GM06990 (cell line): ENCODE measurements around the gene DUXB.
A peak's percentile ranks its signal among the peaks of the same experiment; 100 is the strongest.

ENCODE experiments used
- DNase-seq: peaks from one replicate; pipeline ENCODE4 v3.0.0-alpha.2; 2011; ENCODE audit not compliant: insufficient read length; ENCODE audit errors: extremely low read depth
- H3K27me3 ChIP-seq: replicated peaks from 2 replicates; pipeline ENCODE4 v1.6.0; 2011; ENCODE audit warnings: low read length; ENCODE audit not compliant: control insufficient read depth, insufficient read depth
- H3K36me3 ChIP-seq: 2 replicates; pipeline ENCODE4 v1.5.1; 2011; ENCODE audit warnings: low read length; ENCODE audit not compliant: control insufficient read depth, insufficient read depth
- H3K4me3 ChIP-seq: replicated peaks from 2 replicates; pipeline ENCODE4 v1.5.1; 2011; ENCODE audit warnings: low read depth, mild to moderate bottlenecking, control low read depth, low read length
- TF ChIP-seq, protein P1 (sequence below): IDR thresholded peaks from 2 replicates; pipeline ENCODE4 v1.5.1; 2011; ENCODE audit warnings: low read length, control low read depth, mild to moderate bottlenecking, inconsistent platforms; ENCODE audit not compliant: insufficient read depth, poor library complexity, severe bottlenecking

DUXB gene

DNA sequence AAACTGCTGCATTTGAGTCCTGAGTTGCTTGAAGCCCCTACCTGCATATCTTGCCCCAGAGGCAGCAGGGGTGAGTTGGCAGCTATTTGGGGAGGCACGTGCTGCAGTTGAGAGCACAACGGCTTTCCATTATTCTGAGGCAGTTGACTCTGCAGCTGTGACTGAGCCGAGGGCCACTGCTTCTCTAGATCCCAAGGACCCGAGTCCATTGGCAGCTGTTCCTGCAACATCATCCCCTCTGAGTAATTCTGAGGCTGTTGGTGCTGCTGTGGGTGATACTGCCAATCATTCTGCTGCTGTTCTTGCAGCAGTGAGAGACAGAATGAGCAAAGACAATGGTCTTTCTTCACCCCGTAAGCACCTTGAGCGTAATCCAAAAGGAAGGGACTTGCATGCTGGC, 40.9 kb downstream of the DUXB start:
- Histone ChIP-seq H3K36me3 (peaks cover 13% of the 10 kb centered on the region), H3K4me3 (no peak overlapping the region), H3K27me3 (no peaks in the 10 kb centered on the region)
- TF ChIP-seq, protein P1, sequence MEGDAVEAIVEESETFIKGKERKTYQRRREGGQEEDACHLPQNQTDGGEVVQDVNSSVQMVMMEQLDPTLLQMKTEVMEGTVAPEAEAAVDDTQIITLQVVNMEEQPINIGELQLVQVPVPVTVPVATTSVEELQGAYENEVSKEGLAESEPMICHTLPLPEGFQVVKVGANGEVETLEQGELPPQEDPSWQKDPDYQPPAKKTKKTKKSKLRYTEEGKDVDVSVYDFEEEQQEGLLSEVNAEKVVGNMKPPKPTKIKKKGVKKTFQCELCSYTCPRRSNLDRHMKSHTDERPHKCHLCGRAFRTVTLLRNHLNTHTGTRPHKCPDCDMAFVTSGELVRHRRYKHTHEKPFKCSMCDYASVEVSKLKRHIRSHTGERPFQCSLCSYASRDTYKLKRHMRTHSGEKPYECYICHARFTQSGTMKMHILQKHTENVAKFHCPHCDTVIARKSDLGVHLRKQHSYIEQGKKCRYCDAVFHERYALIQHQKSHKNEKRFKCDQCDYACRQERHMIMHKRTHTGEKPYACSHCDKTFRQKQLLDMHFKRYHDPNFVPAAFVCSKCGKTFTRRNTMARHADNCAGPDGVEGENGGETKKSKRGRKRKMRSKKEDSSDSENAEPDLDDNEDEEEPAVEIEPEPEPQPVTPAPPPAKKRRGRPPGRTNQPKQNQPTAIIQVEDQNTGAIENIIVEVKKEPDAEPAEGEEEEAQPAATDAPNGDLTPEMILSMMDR: no peak
- DNase-seq: no peak

DNA sequence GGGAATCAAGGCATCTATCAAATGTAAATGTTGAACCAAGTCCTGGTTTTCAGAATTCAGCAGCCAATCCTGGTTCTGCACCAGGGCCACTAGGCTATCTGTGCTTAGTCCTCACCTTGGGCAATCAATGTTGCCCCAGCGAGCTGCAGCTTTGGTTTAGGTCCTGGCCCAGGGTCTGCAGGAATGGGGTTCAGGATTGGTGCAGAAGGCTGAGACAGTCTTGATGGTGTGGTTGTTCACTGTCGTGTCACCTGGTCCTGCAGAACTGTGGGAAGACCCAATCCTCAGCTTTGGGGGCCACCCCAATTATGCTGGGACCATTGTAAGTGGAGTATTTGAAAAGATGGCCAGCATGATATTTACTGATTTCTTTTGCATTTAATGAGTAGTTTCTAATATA, 43.1 kb downstream of the DUXB start:
- Histone ChIP-seq H3K27me3 (no peaks in the 10 kb centered on the region), H3K36me3 (peaks cover 15% of the 10 kb centered on the region), H3K4me3 (no peak overlapping the region)
- no peak for DNase-seq
- TF ChIP-seq, protein P1: no peak

DNA sequence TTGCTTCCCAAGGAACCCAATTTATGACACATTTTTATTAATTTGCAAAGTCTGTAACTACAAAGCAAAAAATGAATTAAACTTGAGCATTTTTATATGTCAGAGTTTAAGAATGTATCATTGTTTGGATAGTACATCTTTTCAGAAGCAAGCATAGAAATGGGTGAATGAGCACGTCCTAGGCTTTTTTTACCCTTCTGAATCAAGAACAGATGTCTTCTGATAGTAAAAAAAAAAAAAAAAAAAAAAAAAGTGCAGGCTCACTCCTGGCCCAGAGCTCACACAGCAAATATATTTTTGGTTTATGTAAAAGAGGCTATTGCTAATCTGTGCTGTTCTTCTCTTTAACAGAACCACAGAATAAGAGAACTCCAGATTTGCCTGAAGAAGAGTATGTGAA, 47.3 kb downstream of the DUXB start:
- Histone ChIP-seq H3K27me3 (no peaks in the 10 kb centered on the region), H3K36me3 (peaks cover 11% of the 10 kb centered on the region), H3K4me3 (no peak overlapping the region)
- TF ChIP-seq, protein P1: no peak
- no peak for DNase-seq

DNA sequence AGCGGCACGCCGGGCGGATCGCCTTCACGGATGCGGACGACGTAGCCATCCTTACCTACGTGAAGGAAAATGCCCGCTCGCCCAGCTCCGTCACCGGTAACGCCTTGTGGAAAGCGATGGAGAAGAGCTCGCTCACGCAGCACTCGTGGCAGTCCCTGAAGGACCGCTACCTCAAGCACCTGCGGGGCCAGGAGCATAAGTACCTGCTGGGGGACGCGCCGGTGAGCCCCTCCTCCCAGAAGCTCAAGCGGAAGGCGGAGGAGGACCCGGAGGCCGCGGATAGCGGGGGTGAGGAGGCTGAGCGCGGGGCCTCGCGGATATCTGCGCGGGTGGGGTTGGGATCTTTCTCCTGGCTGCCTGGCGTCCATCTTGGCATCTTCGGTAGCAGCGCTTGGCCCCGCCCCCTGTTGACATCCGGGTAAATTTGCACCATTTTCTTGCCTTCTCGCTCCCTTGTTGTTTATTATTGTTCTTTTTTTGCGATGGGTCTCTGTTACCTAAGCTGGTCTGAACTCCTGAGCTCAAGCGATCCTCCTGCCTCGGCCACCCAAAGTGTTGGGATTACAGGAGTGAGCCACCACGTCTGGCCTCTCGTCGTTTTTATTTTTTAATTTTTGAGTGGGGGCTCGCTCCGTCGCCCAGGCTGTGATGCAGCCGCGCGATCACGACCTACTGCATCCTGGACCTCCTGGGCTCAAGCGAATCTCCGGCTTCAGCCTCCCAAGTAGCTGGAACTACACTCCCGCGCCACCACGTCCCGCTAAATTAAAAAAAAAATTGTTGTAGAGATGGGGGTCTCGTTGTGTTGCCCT, 52.8 kb downstream of the DUXB start:
- TF ChIP-seq, protein P1: no peak
- peak overlapping the region; percentile 93 for H3K4me3 ChIP-seq
- peak; percentile 80 for DNase-seq
- H3K27me3 ChIP-seq: no peaks in the 10 kb centered on the region
- H3K36me3 ChIP-seq: peaks cover 7% of the 10 kb centered on the region

DNA sequence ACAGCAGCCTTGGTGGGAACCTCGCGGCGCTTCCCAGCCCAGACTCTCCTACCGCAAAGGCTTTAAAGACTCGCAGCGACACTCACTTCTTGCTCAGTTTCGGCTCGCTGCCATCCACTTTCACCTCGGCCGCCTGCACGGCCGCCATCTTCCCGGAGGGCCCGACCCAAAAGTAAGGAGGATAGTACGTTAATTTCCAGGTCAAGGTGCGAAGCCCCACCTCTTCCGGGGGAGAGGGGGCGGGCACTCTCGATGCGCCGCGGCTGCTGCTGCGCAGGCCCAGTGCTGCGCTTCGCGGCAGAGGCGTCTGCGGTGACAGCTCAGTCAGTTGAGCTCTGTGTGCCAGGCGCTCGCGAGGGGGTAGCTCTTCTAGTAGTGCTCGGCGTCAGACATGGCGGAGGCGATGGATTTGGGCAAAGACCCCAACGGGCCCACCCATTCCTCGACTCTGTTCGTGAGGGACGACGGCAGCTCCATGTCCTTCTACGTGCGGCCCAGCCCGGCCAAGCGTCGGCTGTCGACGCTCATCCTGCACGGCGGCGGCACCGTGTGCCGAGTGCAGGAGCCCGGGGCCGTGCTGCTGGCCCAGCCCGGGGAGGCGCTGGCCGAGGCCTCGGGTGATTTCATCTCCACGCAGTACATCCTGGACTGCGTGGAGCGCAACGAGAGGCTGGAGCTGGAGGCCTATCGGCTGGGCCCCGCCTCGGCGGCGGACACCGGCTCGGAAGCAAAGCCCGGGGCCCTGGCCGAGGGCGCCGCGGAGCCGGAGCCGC, 53.6 kb downstream of the DUXB start, which contains the start of the genes KARS1 and TERF2IP:
Gene KARS1, minus strand, starts transcription at position 174 of the 773 bp plus-strand sequence. Its CDS starts 26 bp downstream, at position 148.
Gene TERF2IP, plus strand, starts transcription at position 282 of the 773 bp plus-strand sequence. Its CDS starts 110 bp downstream, at position 392.
- peak; percentile 97 for DNase-seq
- Histone ChIP-seq H3K36me3 (peaks cover 7% of the 10 kb centered on the region), H3K4me3 (peak within 1 kb of the TSS; percentile 93), H3K27me3 (no peaks in the 10 kb centered on the region)
- TF ChIP-seq, protein P1: no peak
